AG09319 (cell line): ENCODE measurements around the gene ADAD2.

Experiments used
- DNase-seq: peaks from one replicate; pipeline ENCODE4 v3.0.0-alpha.2; 2010; ENCODE audit warnings: low read depth; ENCODE audit errors: extremely low read depth
- CTCF ChIP-seq: IDR thresholded peaks from 2 replicates; pipeline ENCODE4 v1.5.1; 2011; ENCODE audit warnings: low read depth, mild to moderate bottlenecking, inconsistent platforms, low read length, moderate library complexity

Gene ADAD2

GRCh38 chr16:84226026-84226425 is 35.1 kb downstream of the ADAD2 start:
- DNase-seq: no peak
- TF ChIP-seq CTCF: no peak

GRCh38 chr16:84227548-84227947 is 36.6 kb downstream of the ADAD2 start:
- DNase-seq: no peak
- TF ChIP-seq CTCF: no peak

GRCh38 chr16:84228256-84228838 is 37.4 kb downstream of the ADAD2 start:
- peak; percentile 58 for DNase-seq
- TF ChIP-seq CTCF: no peak

GRCh38 chr16:84229471-84229870 is 38.5 kb downstream of the ADAD2 start:
- no peak for DNase-seq
- TF ChIP-seq CTCF: no peak

- DNase-seq: no peak
- TF ChIP-seq CTCF: no peak
Observed at GRCh38 chr16:84232060-84232459, 41.1 kb downstream of the ADAD2 start.

- TF ChIP-seq CTCF: no peak
- no peak for DNase-seq
Observed at GRCh38 chr16:84232969-84233368, 42.0 kb downstream of the ADAD2 start.

GRCh38 chr16:84233748-84234147 is 42.8 kb downstream of the ADAD2 start:
- no peak for TF ChIP-seq CTCF
- no peak for DNase-seq
